Measurements from ENCODE around the gene LAMB4.

Gene LAMB4

GRCh38 chr7:108132551-108133265 is 2.5 kb upstream of the LAMB4 start:
- Mint-ChIP-seq H3K27ac (no peak overlapping the region), H3K27me3 (peaks cover 9% of the 10 kb centered on the region), H3K4me3 (no peak overlapping the region), H3K9me3 (peaks cover 4% of the 10 kb centered on the region), H3K36me3 (ENCODE audit: low read depth) (peaks cover 4% of the 10 kb centered on the region), H3K4me1 (ENCODE audit: low read depth) (peaks cover 35% of the 10 kb centered on the region)

GRCh38 chr7:108129018-108129965 is 869 bp downstream of the LAMB4 start:
- Mint-ChIP-seq H3K36me3 (ENCODE audit: low read depth) (no peaks in the 10 kb centered on the region), H3K4me1 (ENCODE audit: low read depth) (peaks cover 3% of the 10 kb centered on the region), H3K27ac (no peak overlapping the region), H3K27me3 (peaks cover 9% of the 10 kb centered on the region), H3K4me3 (no peak overlapping the region), H3K9me3 (no peaks in the 10 kb centered on the region)

GRCh38 chr7:108128514-108128913 is 1.6 kb downstream of the LAMB4 start:
- Mint-ChIP-seq H3K36me3 (ENCODE audit: low read depth) (no peaks in the 10 kb centered on the region), H3K4me3 (no peak overlapping the region), H3K4me1 (ENCODE audit: low read depth) (no peaks in the 10 kb centered on the region), H3K27ac (no peak overlapping the region), H3K9me3 (no peaks in the 10 kb centered on the region), H3K27me3 (peaks cover 9% of the 10 kb centered on the region)

GRCh38 chr7:108127461-108127860 is 2.7 kb downstream of the LAMB4 start:
- no peak overlapping the region for H3K27ac Mint-ChIP-seq
- peaks cover 8% of the 10 kb centered on the region for H3K27me3 Mint-ChIP-seq
- no peak overlapping the region for H3K4me3 Mint-ChIP-seq
- no peaks in the 10 kb centered on the region for H3K9me3 Mint-ChIP-seq
- H3K36me3 Mint-ChIP-seq (ENCODE audit: low read depth): no peaks in the 10 kb centered on the region
- no peaks in the 10 kb centered on the region for H3K4me1 Mint-ChIP-seq (ENCODE audit: low read depth)

GRCh38 chr7:108124820-108125219 is 5.3 kb downstream of the LAMB4 start:
- H3K27me3 Mint-ChIP-seq: no peaks in the 10 kb centered on the region
- no peaks in the 10 kb centered on the region for H3K9me3 Mint-ChIP-seq
- H3K4me3 Mint-ChIP-seq: no peak overlapping the region
- no peaks in the 10 kb centered on the region for H3K36me3 Mint-ChIP-seq (ENCODE audit: low read depth)
- no peak overlapping the region for H3K27ac Mint-ChIP-seq
- no peaks in the 10 kb centered on the region for H3K4me1 Mint-ChIP-seq (ENCODE audit: low read depth)

- H3K27me3 Mint-ChIP-seq: no peaks in the 10 kb centered on the region
- no peak overlapping the region for H3K4me3 Mint-ChIP-seq
These were observed 8.0 kb downstream of the LAMB4 start for GRCh38 chr7:108122181-108122580.

GRCh38 chr7:108120933-108121332 is 9.2 kb downstream of the LAMB4 start:
- Mint-ChIP-seq H3K4me1 (ENCODE audit: low read depth) (no peaks in the 10 kb centered on the region), H3K27me3 (no peaks in the 10 kb centered on the region), H3K4me3 (no peak overlapping the region), H3K36me3 (ENCODE audit: low read depth) (no peaks in the 10 kb centered on the region), H3K27ac (no peak overlapping the region), H3K9me3 (no peaks in the 10 kb centered on the region)

More at GRCh38 chr7:108122181-108122580, 8.0 kb downstream of the LAMB4 start:
- Mint-ChIP-seq H3K4me1 (ENCODE audit: low read depth) (no peaks in the 10 kb centered on the region), H3K27ac (no peak overlapping the region), H3K9me3 (no peaks in the 10 kb centered on the region), H3K36me3 (ENCODE audit: low read depth) (no peaks in the 10 kb centered on the region)

- Mint-ChIP-seq H3K4me3 (no peak overlapping the region), H3K27me3 (no peaks in the 10 kb centered on the region), H3K27ac (no peak overlapping the region), H3K36me3 (ENCODE audit: low read depth) (no peaks in the 10 kb centered on the region), H3K9me3 (no peaks in the 10 kb centered on the region), H3K4me1 (ENCODE audit: low read depth) (no peaks in the 10 kb centered on the region)
These were observed 10.0 kb downstream of the LAMB4 start for GRCh38 chr7:108120196-108120595.

- H3K9me3 Mint-ChIP-seq: no peaks in the 10 kb centered on the region
- H3K27me3 Mint-ChIP-seq: no peaks in the 10 kb centered on the region
- H3K36me3 Mint-ChIP-seq (ENCODE audit: low read depth): no peaks in the 10 kb centered on the region
- no peak overlapping the region for H3K4me3 Mint-ChIP-seq
- H3K4me1 Mint-ChIP-seq (ENCODE audit: low read depth): no peaks in the 10 kb centered on the region
- H3K27ac Mint-ChIP-seq: no peak overlapping the region
These were observed 11.2 kb downstream of the LAMB4 start for GRCh38 chr7:108118959-108119358.

- no peaks in the 10 kb centered on the region for H3K9me3 Mint-ChIP-seq
- no peak overlapping the region for H3K4me3 Mint-ChIP-seq
- H3K27ac Mint-ChIP-seq: no peak overlapping the region
- H3K4me1 Mint-ChIP-seq (ENCODE audit: low read depth): no peaks in the 10 kb centered on the region
- no peaks in the 10 kb centered on the region for H3K36me3 Mint-ChIP-seq (ENCODE audit: low read depth)
- H3K27me3 Mint-ChIP-seq: no peaks in the 10 kb centered on the region
These were observed 15.9 kb downstream of the LAMB4 start for GRCh38 chr7:108114117-108114841.

GRCh38 chr7:108112683-108113082 is 17.5 kb downstream of the LAMB4 start:
- no peak overlapping the region for H3K27ac Mint-ChIP-seq
- no peaks in the 10 kb centered on the region for H3K36me3 Mint-ChIP-seq (ENCODE audit: low read depth)

GRCh38 chr7:108109221-108109908 is 20.8 kb downstream of the LAMB4 start:
- H3K4me3 Mint-ChIP-seq: no peak overlapping the region
- no peak overlapping the region for H3K27ac Mint-ChIP-seq
- no peaks in the 10 kb centered on the region for H3K27me3 Mint-ChIP-seq
- no peaks in the 10 kb centered on the region for H3K36me3 Mint-ChIP-seq (ENCODE audit: low read depth)
- H3K9me3 Mint-ChIP-seq: no peaks in the 10 kb centered on the region
- no peaks in the 10 kb centered on the region for H3K4me1 Mint-ChIP-seq (ENCODE audit: low read depth)

More at GRCh38 chr7:108112683-108113082, 17.5 kb downstream of the LAMB4 start:
- no peaks in the 10 kb centered on the region for H3K27me3 Mint-ChIP-seq
- H3K9me3 Mint-ChIP-seq: no peaks in the 10 kb centered on the region
- no peaks in the 10 kb centered on the region for H3K4me1 Mint-ChIP-seq (ENCODE audit: low read depth)
- no peak overlapping the region for H3K4me3 Mint-ChIP-seq

GRCh38 chr7:108108131-108108530 is 22.0 kb downstream of the LAMB4 start:
- Mint-ChIP-seq H3K27ac (no peak overlapping the region), H3K4me3 (no peak overlapping the region), H3K4me1 (ENCODE audit: low read depth) (no peaks in the 10 kb centered on the region), H3K9me3 (no peaks in the 10 kb centered on the region), H3K36me3 (ENCODE audit: low read depth) (no peaks in the 10 kb centered on the region), H3K27me3 (no peaks in the 10 kb centered on the region)

GRCh38 chr7:108104324-108104723 is 25.8 kb downstream of the LAMB4 start:
- Mint-ChIP-seq H3K9me3 (no peaks in the 10 kb centered on the region), H3K4me1 (ENCODE audit: low read depth) (no peaks in the 10 kb centered on the region), H3K4me3 (no peak overlapping the region), H3K27me3 (peaks cover 10% of the 10 kb centered on the region), H3K27ac (no peak overlapping the region), H3K36me3 (ENCODE audit: low read depth) (no peaks in the 10 kb centered on the region)

Data from stimulated activated naive CD8-positive, alpha-beta T cell treated with anti-CD3 and anti-CD28 coated beads, Interleukin-15, Interleukin-2, amounts not matched to agents 100 ng/mL and 50 ng/mL, for 24 hours (primary cell).